ENCODE data around the gene PSTPIP1. TPM values are rescaled to one million over a fixed set of nuclear protein-coding genes. Genes with fewer than 3 reads are reported as not detected.

Gene PSTPIP1
- total RNA-seq, 1 experiment from 2014 or later = not detected

- H3K36me3 ChIP-seq (ENCODE audit: low read depth, low read length) = peaks cover 13% of the 10 kb centered on the region; the same call in 1 of the 2 replicates
- intact Hi-C loops (cut with micrococcal nuclease) = no loop called here
These were observed 48.3 kb downstream of the PSTPIP1 start for GRCh38 chr15:77042955-77043920.

GRCh38 chr15:77044228-77045042 lies 49.5 kb downstream of the PSTPIP1 start:
- no peaks in the 10 kb centered on the region for H3K9me2 ChIP-seq (replicated peaks; ENCODE audit: low read length)
- no peaks in the 10 kb centered on the region for H3K79me2 ChIP-seq (ENCODE audit: low read length)
- DNase-seq = no peak
- H3K27ac ChIP-seq (ENCODE audit: low read length) = no peak overlapping the region
- no peaks in the 10 kb centered on the region for H3K9me3 ChIP-seq (ENCODE audit: low read length)
- no peak for ATAC-seq
- TF ChIP-seq EZH2 (IDR thresholded peaks at IDR 0.05; ENCODE audit: low read length, unreplicated experiment) = no peak
- no peak for TF ChIP-seq EZH2phosphoT487 (IDR thresholded peaks at IDR 0.05; ENCODE audit: borderline replicate concordance, low read length)
- no peak for TF ChIP-seq CTCF (conservative IDR thresholded peaks at IDR 0.05; ENCODE audit: low read depth, low read length)
- POLR2A ChIA-PET (ENCODE audit: unreplicated experiment) = no interaction called here
- no peaks in the 10 kb centered on the region for H3K27me3 ChIP-seq (ENCODE audit: low read length)
- H3K4me1 ChIP-seq (ENCODE audit: insufficient read depth, low read length) = no peaks in the 10 kb centered on the region
- intact Hi-C loops (cut with micrococcal nuclease) = no loop called here
- H3K4me2 ChIP-seq (ENCODE audit: low read length) = no peak overlapping the region
- no peaks in the 10 kb centered on the region for H3F3A ChIP-seq (ENCODE audit: low read length, unreplicated experiment)
- H3K4me3 ChIP-seq (ENCODE audit: low read length) = no peak overlapping the region
- no peak overlapping the region for H3K9ac ChIP-seq (ENCODE audit: low read length)
- CTCF ChIA-PET = no interaction called here
- H2AFZ ChIP-seq (ENCODE audit: low read length) = no peak overlapping the region
- BruUV-seq (replicated peaks) = no TSS peak
- H4K20me1 ChIP-seq (ENCODE audit: low read length) = no peaks in the 10 kb centered on the region
- peaks cover 13% of the 10 kb centered on the region; the same call in 1 of the 2 replicates for H3K36me3 ChIP-seq (ENCODE audit: low read depth, low read length)

More at GRCh38 chr15:77042955-77043920, 48.3 kb downstream of the PSTPIP1 start:
- Histone ChIP-seq H3K9ac (ENCODE audit: low read length) (no peak overlapping the region), H3K4me2 (ENCODE audit: low read length) (no peak overlapping the region), H3K4me3 (ENCODE audit: low read length) (no peak overlapping the region), H3F3A (ENCODE audit: low read length, unreplicated experiment) (no peaks in the 10 kb centered on the region), H3K27me3 (ENCODE audit: low read length) (no peaks in the 10 kb centered on the region), H3K79me2 (ENCODE audit: low read length) (no peaks in the 10 kb centered on the region), H3K9me2 (replicated peaks; ENCODE audit: low read length) (no peaks in the 10 kb centered on the region), H2AFZ (ENCODE audit: low read length) (no peak overlapping the region), H3K9me3 (ENCODE audit: low read length) (no peaks in the 10 kb centered on the region), H4K20me1 (ENCODE audit: low read length) (no peaks in the 10 kb centered on the region), H3K27ac (ENCODE audit: low read length) (no peak overlapping the region), H3K4me1 (ENCODE audit: insufficient read depth, low read length) (no peaks in the 10 kb centered on the region)
- DNase-seq (no peak), ATAC-seq (no peak)
- CTCF ChIA-PET = no interaction called here
- TF ChIP-seq EZH2phosphoT487 (IDR thresholded peaks at IDR 0.05; ENCODE audit: borderline replicate concordance, low read length) (no peak), CTCF (conservative IDR thresholded peaks at IDR 0.05; ENCODE audit: low read depth, low read length) (no peak), EZH2 (IDR thresholded peaks at IDR 0.05; ENCODE audit: low read length, unreplicated experiment) (no peak)
- BruUV-seq (replicated peaks) = no TSS peak
- POLR2A ChIA-PET (ENCODE audit: unreplicated experiment) = no interaction called here
